Right atrium auricular region (tissue), 2 donors: Measurements from ENCODE around the gene SPATA45. TPM values are rescaled to one million over a fixed set of nuclear protein-coding genes. Genes with fewer than 3 reads are reported as not detected.
A peak's percentile ranks its signal among the peaks of the same experiment; 100 is the strongest.

Experiments used
- DNase-seq: peaks from one replicate; pipeline ENCODE4 v3.0.0-alpha.2; 2019; ENCODE audit warnings: low spot score
- H3K27ac ChIP-seq, 2 donors: fragments of 200-600 bp; sonication (generic); 1 replicate in 1 of 2; 2 replicates in 1 of 2; pipeline ENCODE4 v1.5.1; 2016 to 2019
- H3K27me3 ChIP-seq, 2 donors: fragments of 200-600 bp; sonication (generic); one replicate each; pipeline versions ENCODE4 v1.5.1 to v1.6.0; 2017 to 2019
- H3K36me3 ChIP-seq: fragments of 200-600 bp; sonication (generic); one replicate; pipeline ENCODE4 v1.5.1; 2016
- H3K4me1 ChIP-seq, 2 donors: fragments of 200-600 bp; sonication (generic); one replicate each; pipeline versions ENCODE4 v1.5.1 to v1.6.0; 2017 to 2019
- H3K4me3 ChIP-seq, 2 donors: fragments of 200-600 bp; sonication (generic); 1 replicate in 1 of 2; 2 replicates in 1 of 2; pipeline ENCODE4 v1.5.1; 2017 to 2019; ENCODE audit warnings: mild to moderate bottlenecking in 1 of 2, moderate library complexity in 1 of 2
- H3K9me3 ChIP-seq, 2 donors: fragments of 200-600 bp; sonication (generic); one replicate each; pipeline ENCODE4 v1.5.1; 2019
- CTCF ChIP-seq, 2 donors: fragments of 200-600 bp; sonication (generic); IDR thresholded peaks; one replicate each; pipeline ENCODE4 v1.5.1; 2019; ENCODE audit warnings: antibody characterized with exemption in 2 of 2
- total RNA-seq, 2 donors: library from RNA; depleted of rRNA; stranded (reverse); fragments of >200 nt; gene quantifications; one replicate each; pipeline ENCODE4 v1.1.0, GENCODE V29; 2016

The SPATA45 gene
- total RNA-seq, 2 donors from 2014 or later = not detected

GRCh38 chr1:212791676-212792395, 55.6 kb downstream of the SPATA45 start, which contains the start of the genes NSL1 and TATDN3:
Gene NSL1 (minus strand): TSS chr1:212791777. CDS start chr1:212791763, 14 bp downstream.
Gene TATDN3 (plus strand): TSS chr1:212791894. CDS start chr1:212791922, 28 bp downstream.
- peak within 1 kb of the TSS; percentile 96 to 98 for H3K27ac ChIP-seq
- peaks cover 5% of the 10 kb centered on the region for H3K36me3 ChIP-seq
- no peaks in the 10 kb centered on the region for H3K9me3 ChIP-seq
- H3K27me3 ChIP-seq = no peaks in the 10 kb centered on the region
- peaks cover 0 to 27% of the 10 kb centered on the region in 2 donors for H3K4me1 ChIP-seq
- H3K4me3 ChIP-seq = peak within 1 kb of the TSS; percentile 75 to 96
- no peak for TF ChIP-seq CTCF (IDR thresholded peaks at IDR 0.05)
- DNase-seq = peak; percentile 91

- no peak for DNase-seq
- peaks cover 0 to 27% of the 10 kb centered on the region in 2 donors for H3K4me1 ChIP-seq
Measured at GRCh38 chr1:212791261-212791675, 56.2 kb downstream of the SPATA45 start.

GRCh38 chr1:212785871-212786270, 61.6 kb downstream of the SPATA45 start:
- Histone ChIP-seq H3K9me3 (no peaks in the 10 kb centered on the region), H3K4me1 (peaks cover 0 to 18% of the 10 kb centered on the region in 2 donors), H3K4me3 (no peak overlapping the region), H3K36me3 (peaks cover 18% of the 10 kb centered on the region), H3K27ac (no peak overlapping the region), H3K27me3 (no peaks in the 10 kb centered on the region)
- no peak for TF ChIP-seq CTCF (IDR thresholded peaks at IDR 0.05)
- no peak for DNase-seq

More at GRCh38 chr1:212791261-212791675, 56.2 kb downstream of the SPATA45 start:
- Histone ChIP-seq H3K4me3 (peak overlapping the region; percentile 75 to 96), H3K27me3 (no peaks in the 10 kb centered on the region), H3K36me3 (peaks cover 10% of the 10 kb centered on the region), H3K27ac (peak overlapping the region; percentile 96 to 98), H3K9me3 (no peaks in the 10 kb centered on the region)
- TF ChIP-seq CTCF (IDR thresholded peaks at IDR 0.05) = no peak

DNA sequence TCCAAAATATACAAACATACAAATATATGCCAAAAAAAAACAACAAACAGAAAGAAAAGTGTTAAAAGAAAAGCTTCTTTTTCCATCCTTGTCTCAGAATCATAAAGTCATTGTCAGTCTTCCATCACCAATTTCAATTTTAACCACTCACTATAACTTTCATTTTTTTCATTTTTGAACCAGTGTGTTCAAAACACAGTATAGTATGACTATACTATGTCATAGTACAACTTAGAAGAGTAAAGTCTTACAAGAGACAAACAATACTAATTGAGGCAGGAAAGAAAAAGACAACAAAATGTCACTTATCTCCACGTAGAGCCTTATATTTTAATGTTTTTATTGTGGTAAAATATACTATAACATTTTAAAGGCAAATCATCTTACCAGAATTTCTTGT, 63.5 kb downstream of the SPATA45 start:
- H3K4me1 ChIP-seq = peaks cover 0 to 2% of the 10 kb centered on the region in 2 donors
- H3K27ac ChIP-seq = no peak overlapping the region
- H3K27me3 ChIP-seq = no peaks in the 10 kb centered on the region
- H3K36me3 ChIP-seq = peaks cover 18% of the 10 kb centered on the region
- no peak for DNase-seq
- no peak for TF ChIP-seq CTCF (IDR thresholded peaks at IDR 0.05)
- no peak overlapping the region for H3K4me3 ChIP-seq
- H3K9me3 ChIP-seq = no peaks in the 10 kb centered on the region

DNA sequence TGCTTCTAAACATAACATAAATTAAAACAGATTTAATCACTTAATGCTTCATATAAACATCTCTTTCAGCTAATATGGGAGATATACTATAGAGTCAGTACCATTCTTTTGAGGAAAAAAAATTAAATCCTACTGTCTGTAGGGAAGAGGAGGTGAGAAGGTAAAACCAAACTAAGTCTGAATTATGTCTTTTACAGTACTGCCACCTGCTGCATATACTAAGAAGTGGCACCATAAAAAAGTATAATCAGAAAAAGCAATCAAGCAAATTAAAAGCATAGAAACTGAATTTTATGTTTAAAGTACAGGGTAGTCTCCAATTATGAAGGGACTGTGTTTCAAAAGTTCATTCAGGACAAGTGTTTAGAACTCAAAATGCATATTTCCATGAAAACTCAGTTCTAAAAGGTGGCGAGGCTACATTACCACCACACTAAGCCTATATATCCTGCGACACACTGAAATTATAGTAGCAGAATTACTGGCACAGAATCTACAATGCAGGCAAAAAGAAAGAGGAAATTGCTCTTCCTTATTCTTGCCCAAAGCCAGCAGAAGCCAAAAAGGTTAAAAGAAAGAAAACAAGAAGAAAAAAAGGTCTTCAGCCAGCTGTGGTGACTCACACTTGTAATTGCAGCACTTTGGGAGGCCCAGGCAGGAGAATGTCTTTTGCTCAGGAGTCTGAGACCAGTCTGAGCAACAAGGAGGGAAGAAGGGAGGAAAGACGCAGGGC, 64.9 kb downstream of the SPATA45 start:
- no peak overlapping the region for H3K27ac ChIP-seq

More for the DNA sequence above, 64.9 kb downstream of the SPATA45 start:
- peaks cover 18% of the 10 kb centered on the region for H3K36me3 ChIP-seq
- H3K4me3 ChIP-seq = no peak overlapping the region
- H3K4me1 ChIP-seq = no peaks in the 10 kb centered on the region
- no peak for DNase-seq
- peak; percentile 25 to 71 for TF ChIP-seq CTCF (IDR thresholded peaks at IDR 0.05)
- no peaks in the 10 kb centered on the region for H3K9me3 ChIP-seq
- no peaks in the 10 kb centered on the region for H3K27me3 ChIP-seq
